Lower lobe of right lung (tissue), 2 donors: ENCODE data around the gene C6orf15. TPM values are rescaled to one million over a fixed set of nuclear protein-coding genes. Genes with fewer than 3 reads are reported as not detected.
A peak's percentile ranks its signal among the peaks of the same experiment; 100 is the strongest.

Experiments
- ATAC-seq, 2 donors: fragments of 200-7000 bp; cut with Tn5 transposase; one replicate each; pipeline ENCODE4 v1.9.1; 2020 to 2022; ENCODE audit warnings: mild to moderate bottlenecking in 2 of 2, moderate library complexity in 2 of 2
- DNase-seq: peaks from one replicate; pipeline ENCODE4 v3.0.0-alpha.2; 2020
- H3K27ac ChIP-seq: fragments of 200-600 bp; one replicate; pipeline ENCODE4 v1.8.0; 2022
- H3K27me3 ChIP-seq: fragments of 200-600 bp; one replicate; pipeline ENCODE4 v1.8.0; 2022; ENCODE audit warnings: low read depth
- H3K36me3 ChIP-seq: fragments of 200-600 bp; one replicate; pipeline ENCODE4 v1.8.0; 2022; ENCODE audit warnings: mild to moderate bottlenecking
- H3K4me1 ChIP-seq: fragments of 200-600 bp; one replicate; pipeline ENCODE4 v1.8.0; 2022
- H3K4me3 ChIP-seq: fragments of 200-600 bp; one replicate; pipeline ENCODE4 v1.8.0; 2022; ENCODE audit warnings: mild to moderate bottlenecking
- H3K9me3 ChIP-seq: fragments of 200-600 bp; one replicate; pipeline ENCODE4 v1.8.0; 2022
- intact Hi-C: fragments of 100-400 bp; cut with DNase I; formaldehyde crosslinking; loops from one replicate; pipeline ENCODE4 v1.11.0; 2022
- total RNA-seq: library from RNA; stranded (reverse); fragmentation: NEBNext Ultra II Directional; extraction: Animal tissue kit (Norgen Biotek cat#: 25700); gene quantifications from one replicate; pipeline ENCODE4 v1.2.1, GENCODE V29; 2021
- TF ChIP-seq, protein P1 (sequence below): fragments of 200-600 bp; IDR thresholded peaks from one replicate; pipeline ENCODE4 v1.8.0; 2022; ENCODE audit warnings: antibody characterized with exemption, mild to moderate bottlenecking
- donor health status: DM: no; HTN: yes; CAD: no; lungs with severe emphysema.

Gene C6orf15
- total RNA-seq, 1 donor from 2014 or later, result not detected

GRCh38 chr6:31098449-31098938 lies 13.9 kb downstream of the C6orf15 start:
- Histone ChIP-seq H3K4me3 (no peak overlapping the region), H3K9me3 (no peaks in the 10 kb centered on the region), H3K4me1 (peaks cover 24% of the 10 kb centered on the region), H3K27ac (no peak overlapping the region), H3K27me3 (no peaks in the 10 kb centered on the region), H3K36me3 (no peaks in the 10 kb centered on the region)
- DNase-seq, result no peak
- intact Hi-C loops, result no loop called here
- TF ChIP-seq, protein P1, sequence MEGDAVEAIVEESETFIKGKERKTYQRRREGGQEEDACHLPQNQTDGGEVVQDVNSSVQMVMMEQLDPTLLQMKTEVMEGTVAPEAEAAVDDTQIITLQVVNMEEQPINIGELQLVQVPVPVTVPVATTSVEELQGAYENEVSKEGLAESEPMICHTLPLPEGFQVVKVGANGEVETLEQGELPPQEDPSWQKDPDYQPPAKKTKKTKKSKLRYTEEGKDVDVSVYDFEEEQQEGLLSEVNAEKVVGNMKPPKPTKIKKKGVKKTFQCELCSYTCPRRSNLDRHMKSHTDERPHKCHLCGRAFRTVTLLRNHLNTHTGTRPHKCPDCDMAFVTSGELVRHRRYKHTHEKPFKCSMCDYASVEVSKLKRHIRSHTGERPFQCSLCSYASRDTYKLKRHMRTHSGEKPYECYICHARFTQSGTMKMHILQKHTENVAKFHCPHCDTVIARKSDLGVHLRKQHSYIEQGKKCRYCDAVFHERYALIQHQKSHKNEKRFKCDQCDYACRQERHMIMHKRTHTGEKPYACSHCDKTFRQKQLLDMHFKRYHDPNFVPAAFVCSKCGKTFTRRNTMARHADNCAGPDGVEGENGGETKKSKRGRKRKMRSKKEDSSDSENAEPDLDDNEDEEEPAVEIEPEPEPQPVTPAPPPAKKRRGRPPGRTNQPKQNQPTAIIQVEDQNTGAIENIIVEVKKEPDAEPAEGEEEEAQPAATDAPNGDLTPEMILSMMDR, result no peak
- no peak for ATAC-seq

DNA sequence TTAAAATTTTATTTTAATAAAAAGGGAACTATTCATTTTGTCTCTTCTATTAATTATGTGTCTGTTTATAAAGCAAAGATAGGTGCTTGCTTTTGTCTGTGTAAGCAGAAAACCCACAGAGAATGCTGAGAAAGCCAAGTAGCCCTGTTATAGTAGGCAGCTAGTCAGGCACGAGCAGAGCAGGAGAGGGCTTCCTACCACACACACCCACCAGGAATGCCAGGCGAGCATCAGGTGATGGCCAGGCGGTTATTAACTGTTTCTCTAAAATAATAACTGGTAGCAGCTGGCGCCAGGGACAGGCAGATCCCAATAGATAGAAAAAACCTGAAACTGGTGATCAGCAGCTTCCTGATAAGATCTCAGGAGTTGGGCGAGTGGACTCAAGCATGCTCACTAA lies 15.7 kb downstream of the C6orf15 start:
- peaks cover 24% of the 10 kb centered on the region for H3K4me1 ChIP-seq
- no peaks in the 10 kb centered on the region for H3K27me3 ChIP-seq
- H3K27ac ChIP-seq, result no peak overlapping the region
- no peaks in the 10 kb centered on the region for H3K36me3 ChIP-seq
- no peaks in the 10 kb centered on the region for H3K9me3 ChIP-seq
- TF ChIP-seq, protein P1, result no peak
- intact Hi-C loops, result no loop called here
- no peak overlapping the region for H3K4me3 ChIP-seq
- DNase-seq, result no peak
- no peak for ATAC-seq

DNA sequence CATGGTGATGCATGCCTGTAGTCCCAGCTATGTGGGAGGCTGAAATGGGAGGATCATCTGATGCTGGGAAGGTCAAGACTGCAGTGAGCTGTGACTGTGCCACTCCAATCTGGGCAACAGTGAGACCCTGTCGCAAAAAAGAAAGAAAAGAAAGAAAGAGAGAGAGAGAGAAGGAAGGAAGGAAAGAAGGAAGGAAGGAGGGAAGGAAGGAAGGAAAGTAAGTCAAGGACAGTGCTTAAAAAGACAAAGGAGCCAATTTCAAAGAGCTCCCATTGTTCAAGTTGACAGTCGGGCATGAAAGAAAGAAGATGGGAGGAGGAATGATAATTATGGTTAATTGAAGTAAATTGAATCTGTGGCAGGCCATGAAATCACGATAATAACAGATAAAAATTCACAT lies 16.2 kb downstream of the C6orf15 start:
- Histone ChIP-seq H3K4me1 (peaks cover 24% of the 10 kb centered on the region), H3K27me3 (no peaks in the 10 kb centered on the region), H3K9me3 (no peaks in the 10 kb centered on the region), H3K36me3 (no peaks in the 10 kb centered on the region), H3K4me3 (no peak overlapping the region), H3K27ac (no peak overlapping the region)
- TF ChIP-seq, protein P1, result no peak
- DNase-seq (no peak), ATAC-seq (no peak)
- intact Hi-C loops, result no loop called here

- TF ChIP-seq, protein P1, result no peak
- peaks cover 24% of the 10 kb centered on the region for H3K4me1 ChIP-seq
- no peaks in the 10 kb centered on the region for H3K36me3 ChIP-seq
- H3K9me3 ChIP-seq, result no peaks in the 10 kb centered on the region
- intact Hi-C loops, result no loop called here
- H3K27ac ChIP-seq, result peak overlapping the region; percentile 68
- ATAC-seq (peak; percentile 47 to 54), DNase-seq (no peak)
- H3K27me3 ChIP-seq, result no peaks in the 10 kb centered on the region
- H3K4me3 ChIP-seq, result no peak overlapping the region
Measured at GRCh38 chr6:31094389-31094881, 17.9 kb downstream of the C6orf15 start.

GRCh38 chr6:31092769-31093505 lies 19.4 kb downstream of the C6orf15 start:
- Histone ChIP-seq H3K4me3 (no peak overlapping the region), H3K36me3 (no peaks in the 10 kb centered on the region), H3K27ac (no peak overlapping the region), H3K4me1 (peaks cover 24% of the 10 kb centered on the region), H3K27me3 (no peaks in the 10 kb centered on the region), H3K9me3 (no peaks in the 10 kb centered on the region)
- ATAC-seq (no peak), DNase-seq (no peak)
- intact Hi-C loops, result no loop called here
- TF ChIP-seq, protein P1, result no peak
